Astrocyte (in vitro differentiated cells and primary cell): ENCODE data around the gene IER5.

Source experiments
- EZH2 ChIP-seq: IDR thresholded peaks from 2 replicates; pipeline ENCODE4 v1.6.1; 2012; ENCODE audit warnings: mild to moderate bottlenecking, low read length, inconsistent platforms; ENCODE audit not compliant: insufficient read depth
- TF ChIP-seq, protein P1 (sequence below): IDR thresholded peaks from 2 replicates; pipeline ENCODE4 v1.5.1; 2011; ENCODE audit warnings: low read depth, mild to moderate bottlenecking, inconsistent platforms, low read length, moderate library complexity; ENCODE audit not compliant: insufficient read depth

DNA sequence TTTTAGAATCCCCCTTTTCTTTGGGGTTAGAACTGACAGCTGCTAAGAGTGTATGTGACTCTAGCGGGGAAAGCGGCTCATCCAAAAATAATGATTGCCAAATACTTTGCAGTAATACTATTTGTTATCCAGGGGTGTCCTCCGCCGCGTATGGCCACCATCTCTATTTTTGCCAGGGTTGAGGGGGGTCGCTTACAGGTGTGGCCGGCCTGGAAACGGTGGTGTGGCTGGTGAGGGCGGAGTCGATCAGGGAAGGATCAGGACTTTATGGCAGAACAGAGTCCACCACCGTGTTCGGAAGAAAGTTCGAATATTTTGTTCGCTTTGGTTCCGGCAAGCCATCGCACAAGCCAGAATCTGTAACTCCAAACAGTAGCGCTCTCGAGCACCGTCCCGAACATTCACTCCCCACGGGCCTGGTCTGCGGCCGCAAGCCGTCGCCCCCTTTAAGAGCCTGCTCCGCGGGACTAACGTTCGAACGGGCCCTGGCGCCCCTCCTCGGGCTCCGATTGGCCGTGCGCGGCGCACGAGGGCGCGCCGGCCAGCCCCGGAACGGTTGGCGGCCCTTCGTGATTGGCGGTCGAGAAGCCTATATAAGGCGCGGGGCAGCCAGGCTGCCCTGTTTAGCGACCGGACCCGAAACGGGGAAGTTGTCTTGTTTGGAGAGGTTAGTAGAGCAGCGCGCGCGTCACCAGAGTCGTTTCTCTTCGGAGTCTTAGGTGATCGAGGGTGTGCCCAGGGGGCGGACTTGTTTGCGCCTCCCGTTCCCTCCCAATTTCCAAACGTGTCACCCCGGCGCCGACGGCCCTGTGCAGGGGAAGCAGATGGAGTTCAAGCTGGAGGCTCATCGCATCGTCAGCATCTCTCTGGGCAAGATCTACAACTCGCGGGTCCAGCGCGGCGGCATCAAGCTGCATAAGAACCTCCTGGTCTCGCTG lies at the start of gene IER5:
- TF ChIP-seq, protein P1, sequence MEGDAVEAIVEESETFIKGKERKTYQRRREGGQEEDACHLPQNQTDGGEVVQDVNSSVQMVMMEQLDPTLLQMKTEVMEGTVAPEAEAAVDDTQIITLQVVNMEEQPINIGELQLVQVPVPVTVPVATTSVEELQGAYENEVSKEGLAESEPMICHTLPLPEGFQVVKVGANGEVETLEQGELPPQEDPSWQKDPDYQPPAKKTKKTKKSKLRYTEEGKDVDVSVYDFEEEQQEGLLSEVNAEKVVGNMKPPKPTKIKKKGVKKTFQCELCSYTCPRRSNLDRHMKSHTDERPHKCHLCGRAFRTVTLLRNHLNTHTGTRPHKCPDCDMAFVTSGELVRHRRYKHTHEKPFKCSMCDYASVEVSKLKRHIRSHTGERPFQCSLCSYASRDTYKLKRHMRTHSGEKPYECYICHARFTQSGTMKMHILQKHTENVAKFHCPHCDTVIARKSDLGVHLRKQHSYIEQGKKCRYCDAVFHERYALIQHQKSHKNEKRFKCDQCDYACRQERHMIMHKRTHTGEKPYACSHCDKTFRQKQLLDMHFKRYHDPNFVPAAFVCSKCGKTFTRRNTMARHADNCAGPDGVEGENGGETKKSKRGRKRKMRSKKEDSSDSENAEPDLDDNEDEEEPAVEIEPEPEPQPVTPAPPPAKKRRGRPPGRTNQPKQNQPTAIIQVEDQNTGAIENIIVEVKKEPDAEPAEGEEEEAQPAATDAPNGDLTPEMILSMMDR = no peak
- no peak for TF ChIP-seq EZH2
